ENCODE data around the gene LTB4R.

LTB4R gene

GRCh38 chr14:24277606-24278321, 33.5 kb upstream of the LTB4R start:
- no peak overlapping the region for H3K4me3 ChIP-seq (ENCODE audit: low read length)
- TF ChIP-seq CTCF (conservative IDR thresholded peaks at IDR 0.05; ENCODE audit: low read depth, low read length) = no peak
- DNase-seq (ENCODE audit: low read depth) = no peak

- TF ChIP-seq CTCF (conservative IDR thresholded peaks at IDR 0.05; ENCODE audit: low read depth, low read length) = no peak
- no peak for DNase-seq (ENCODE audit: low read depth)
- no peak overlapping the region for H3K4me3 ChIP-seq (ENCODE audit: low read length)
These were observed 32.9 kb upstream of the LTB4R start for GRCh38 chr14:24278424-24278823.

GRCh38 chr14:24279301-24280186, 31.8 kb upstream of the LTB4R start:
- peak; percentile 49 for TF ChIP-seq CTCF (conservative IDR thresholded peaks at IDR 0.05; ENCODE audit: low read depth, low read length)
- DNase-seq (ENCODE audit: low read depth) = no peak
- H3K4me3 ChIP-seq (ENCODE audit: low read length) = no peak overlapping the region

- no peak overlapping the region for H3K4me3 ChIP-seq (ENCODE audit: low read length)
- no peak for DNase-seq (ENCODE audit: low read depth)
- no peak for TF ChIP-seq CTCF (conservative IDR thresholded peaks at IDR 0.05; ENCODE audit: low read depth, low read length)
These were observed 30.4 kb upstream of the LTB4R start for GRCh38 chr14:24280797-24281460.

- no peak for DNase-seq (ENCODE audit: low read depth)
- H3K4me3 ChIP-seq (ENCODE audit: low read length) = no peak overlapping the region
- TF ChIP-seq CTCF (conservative IDR thresholded peaks at IDR 0.05; ENCODE audit: low read depth, low read length) = no peak
These were observed 29.7 kb upstream of the LTB4R start for GRCh38 chr14:24281636-24282035.

GRCh38 chr14:24282736-24283135, 28.6 kb upstream of the LTB4R start:
- no peak for DNase-seq (ENCODE audit: low read depth)
- no peak for TF ChIP-seq CTCF (conservative IDR thresholded peaks at IDR 0.05; ENCODE audit: low read depth, low read length)
- H3K4me3 ChIP-seq (ENCODE audit: low read length) = no peak overlapping the region

Data from retinal pigment epithelial cell (primary cell).